Fibroblast of the aortic adventitia (primary cell): Measurements from ENCODE around the gene RHBDL1. TPM values are rescaled to one million over a fixed set of nuclear protein-coding genes. Genes with fewer than 3 reads are reported as not detected.

ENCODE experiments used
- DNase-seq: peaks from one replicate; pipeline ENCODE4 v3.0.0-alpha.2; 2010; ENCODE audit warnings: low read depth
- H3K4me3 ChIP-seq: 2 replicates; pipeline ENCODE4 v1.5.1; 2011; ENCODE audit warnings: low read depth, mild to moderate bottlenecking, control low read depth, low read length, moderate library complexity
- total RNA-seq: library from RNA; depleted of rRNA; stranded (reverse); fragments of >200 nt; gene quantifications from 2 replicates; pipeline ENCODE4 v1.2.3, GENCODE V29; 2012; ENCODE audit warnings: low replicate concordance
- TF ChIP-seq, protein P1 (sequence below): IDR thresholded peaks from 2 replicates; pipeline ENCODE4 v1.5.1; 2011; ENCODE audit warnings: mild to moderate bottlenecking, low read length, control low read depth, inconsistent platforms; ENCODE audit not compliant: insufficient read depth

Gene RHBDL1
- total RNA-seq, 1 donor: 3.2 TPM

DNA sequence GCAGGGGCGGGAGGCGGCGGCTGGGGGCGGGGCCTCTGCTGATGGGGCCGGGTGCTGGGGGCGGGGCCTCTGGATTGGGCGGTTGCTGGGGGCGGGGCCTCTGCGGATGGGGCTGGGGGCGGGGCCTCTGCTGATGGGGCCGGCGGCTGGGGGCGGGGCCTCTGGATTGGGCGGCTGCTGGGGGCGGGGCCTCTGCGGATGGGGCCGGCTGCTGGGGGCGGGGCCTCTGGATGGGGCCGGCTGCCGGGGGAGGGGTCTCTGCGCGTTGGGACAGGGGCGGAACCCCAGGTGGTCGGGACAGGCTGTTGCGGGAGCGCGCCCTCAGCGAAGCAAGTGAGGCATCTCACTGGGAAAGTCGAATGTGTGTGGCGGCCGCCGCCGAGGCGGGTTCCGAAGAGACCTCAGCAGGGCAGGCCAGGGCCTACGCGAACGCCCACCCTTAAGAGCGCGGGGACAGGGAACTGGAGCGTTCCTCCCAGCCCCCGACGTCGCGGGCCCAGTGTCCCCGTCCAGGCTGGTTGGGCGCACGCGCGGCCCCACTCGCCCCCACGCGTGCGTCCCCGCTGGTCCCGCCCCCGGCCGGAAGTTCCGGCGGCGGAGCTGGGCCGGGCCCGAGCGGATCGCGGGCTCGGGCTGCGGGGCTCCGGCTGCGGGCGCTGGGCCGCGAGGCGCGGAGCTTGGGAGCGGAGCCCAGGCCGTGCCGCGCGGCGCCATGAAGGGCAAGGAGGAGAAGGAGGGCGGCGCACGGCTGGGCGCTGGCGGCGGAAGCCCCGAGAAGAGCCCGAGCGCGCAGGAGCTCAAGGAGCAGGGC, 4.5 kb downstream of the RHBDL1 start, which contains the start of gene STUB1:
STUB1 (plus strand) TSS at position 597 of the 811 bp plus-strand sequence; CDS start at position 713, 116 bp downstream.
- TF ChIP-seq, protein P1, sequence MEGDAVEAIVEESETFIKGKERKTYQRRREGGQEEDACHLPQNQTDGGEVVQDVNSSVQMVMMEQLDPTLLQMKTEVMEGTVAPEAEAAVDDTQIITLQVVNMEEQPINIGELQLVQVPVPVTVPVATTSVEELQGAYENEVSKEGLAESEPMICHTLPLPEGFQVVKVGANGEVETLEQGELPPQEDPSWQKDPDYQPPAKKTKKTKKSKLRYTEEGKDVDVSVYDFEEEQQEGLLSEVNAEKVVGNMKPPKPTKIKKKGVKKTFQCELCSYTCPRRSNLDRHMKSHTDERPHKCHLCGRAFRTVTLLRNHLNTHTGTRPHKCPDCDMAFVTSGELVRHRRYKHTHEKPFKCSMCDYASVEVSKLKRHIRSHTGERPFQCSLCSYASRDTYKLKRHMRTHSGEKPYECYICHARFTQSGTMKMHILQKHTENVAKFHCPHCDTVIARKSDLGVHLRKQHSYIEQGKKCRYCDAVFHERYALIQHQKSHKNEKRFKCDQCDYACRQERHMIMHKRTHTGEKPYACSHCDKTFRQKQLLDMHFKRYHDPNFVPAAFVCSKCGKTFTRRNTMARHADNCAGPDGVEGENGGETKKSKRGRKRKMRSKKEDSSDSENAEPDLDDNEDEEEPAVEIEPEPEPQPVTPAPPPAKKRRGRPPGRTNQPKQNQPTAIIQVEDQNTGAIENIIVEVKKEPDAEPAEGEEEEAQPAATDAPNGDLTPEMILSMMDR: no peak
- DNase-seq: peak; percentile 80
- H3K4me3 ChIP-seq: peak within 1 kb of the TSS; percentile 82

DNA sequence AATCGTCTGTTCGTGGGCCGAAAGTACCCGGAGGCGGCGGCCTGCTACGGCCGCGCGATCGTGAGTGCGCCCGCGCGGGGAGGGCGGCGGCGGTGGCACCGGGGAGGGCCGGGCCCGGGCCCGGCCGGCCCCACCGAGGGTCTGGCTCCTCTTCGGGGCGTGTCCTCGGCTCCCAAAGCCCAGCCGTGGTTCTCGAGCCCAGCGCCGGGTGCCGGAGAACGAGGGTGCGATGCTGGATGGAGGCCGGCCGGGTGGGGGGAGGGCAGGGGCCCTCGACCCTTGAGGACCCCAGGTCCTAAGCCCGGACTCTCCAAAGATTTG, 5.1 kb downstream of the RHBDL1 start:
- TF ChIP-seq, protein P1: no peak
- peak overlapping the region; percentile 82 for H3K4me3 ChIP-seq
- no peak for DNase-seq

DNA sequence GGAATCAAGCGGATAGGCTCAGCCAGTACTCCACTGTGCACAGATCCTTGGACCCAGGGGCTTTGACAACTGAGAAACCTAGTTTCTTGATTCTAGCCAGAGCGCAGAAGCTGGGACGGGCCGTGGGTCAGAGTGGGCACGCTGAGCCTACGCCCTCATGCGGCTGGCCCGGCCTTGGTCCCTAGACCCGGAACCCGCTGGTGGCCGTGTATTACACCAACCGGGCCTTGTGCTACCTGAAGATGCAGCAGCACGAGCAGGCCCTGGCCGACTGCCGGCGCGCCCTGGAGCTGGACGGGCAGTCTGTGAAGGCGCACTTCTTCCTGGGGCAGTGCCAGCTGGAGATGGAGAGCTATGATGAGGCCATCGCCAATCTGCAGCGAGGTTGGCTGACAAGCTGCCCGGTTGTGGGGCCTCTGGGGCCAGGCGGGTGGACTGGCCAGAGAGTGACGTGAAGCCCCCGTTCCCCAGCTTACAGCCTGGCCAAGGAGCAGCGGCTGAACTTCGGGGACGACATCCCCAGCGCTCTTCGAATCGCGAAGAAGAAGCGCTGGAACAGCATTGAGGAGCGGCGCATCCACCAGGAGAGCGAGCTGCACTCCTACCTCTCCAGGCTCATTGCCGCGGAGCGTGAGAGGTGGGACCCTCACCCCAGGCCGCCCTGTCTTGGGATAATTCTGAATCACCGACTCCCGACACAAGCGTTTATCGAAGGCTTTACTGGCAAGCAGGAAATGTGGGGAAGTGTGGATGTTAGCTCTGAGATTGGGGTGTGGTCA, 5.7 kb downstream of the RHBDL1 start:
- DNase-seq: peak; percentile 63
- TF ChIP-seq, protein P1: no peak
- H3K4me3 ChIP-seq: peak overlapping the region; percentile 82

DNA sequence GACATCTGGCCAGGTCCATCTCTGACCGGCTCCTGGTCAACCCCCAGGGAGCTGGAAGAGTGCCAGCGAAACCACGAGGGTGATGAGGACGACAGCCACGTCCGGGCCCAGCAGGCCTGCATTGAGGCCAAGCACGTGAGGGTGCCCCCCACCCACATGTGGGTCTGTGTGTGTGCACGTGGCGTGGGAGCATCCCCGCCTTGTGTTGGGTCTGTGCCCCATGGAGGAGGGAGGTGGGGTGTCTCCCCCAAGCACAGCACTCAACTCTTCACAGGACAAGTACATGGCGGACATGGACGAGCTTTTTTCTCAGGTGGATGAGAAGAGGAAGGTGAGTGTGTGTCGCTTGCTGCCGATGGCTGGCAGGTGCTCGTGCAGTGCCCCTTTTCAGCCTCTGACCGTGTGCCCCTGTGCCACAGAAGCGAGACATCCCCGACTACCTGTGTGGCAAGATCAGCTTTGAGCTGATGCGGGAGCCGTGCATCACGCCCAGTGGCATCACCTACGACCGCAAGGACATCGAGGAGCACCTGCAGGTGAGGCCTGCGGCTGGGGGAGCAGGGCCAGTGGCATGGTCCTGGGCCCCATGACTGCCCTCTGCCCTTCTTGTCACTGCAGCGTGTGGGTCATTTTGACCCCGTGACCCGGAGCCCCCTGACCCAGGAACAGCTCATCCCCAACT, 6.4 kb downstream of the RHBDL1 start:
- TF ChIP-seq, protein P1: no peak
- H3K4me3 ChIP-seq: peak overlapping the region; percentile 82
- DNase-seq: no peak

DNA sequence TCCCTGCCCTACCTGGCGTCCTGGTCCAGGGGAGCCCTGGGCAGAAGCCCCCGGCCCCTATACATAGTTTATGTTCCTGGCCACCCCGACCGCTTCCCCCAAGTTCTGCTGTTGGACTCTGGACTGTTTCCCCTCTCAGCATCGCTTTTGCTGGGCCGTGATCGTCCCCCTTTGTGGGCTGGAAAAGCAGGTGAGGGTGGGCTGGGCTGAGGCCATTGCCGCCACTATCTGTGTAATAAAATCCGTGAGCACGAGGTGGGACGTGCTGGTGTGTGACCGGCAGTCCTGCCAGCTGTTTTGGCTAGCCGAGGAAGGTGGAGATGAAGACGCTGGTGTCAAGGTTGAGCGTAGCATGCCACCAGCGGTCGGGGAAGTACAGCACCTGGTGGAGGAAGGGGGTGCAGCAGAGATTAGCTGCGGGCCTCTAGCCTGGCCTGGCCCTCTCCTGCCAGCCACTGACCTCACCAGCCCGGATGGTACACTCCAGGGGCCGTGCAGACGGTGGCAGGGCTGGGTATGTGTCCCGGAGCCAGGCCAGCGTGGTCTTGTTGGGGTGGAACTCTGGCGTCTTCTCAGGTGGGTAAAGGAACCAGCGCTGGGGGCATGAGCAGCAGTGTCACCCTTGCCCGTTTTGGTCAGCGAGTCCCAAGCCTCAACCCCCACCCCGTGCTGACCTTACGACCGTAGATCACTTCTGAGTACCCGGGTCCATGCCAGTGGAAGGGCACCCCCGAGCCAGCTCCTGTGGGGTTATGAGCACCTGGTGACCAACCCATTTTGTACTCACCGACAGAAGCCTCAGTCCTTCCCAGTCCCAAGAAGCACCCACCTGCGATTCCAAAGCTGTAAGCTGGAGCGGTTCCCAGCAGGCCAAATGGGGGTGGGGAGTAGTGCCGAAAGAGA, 7.3 kb downstream of the RHBDL1 start:
- TF ChIP-seq, protein P1: no peak
- peak overlapping the region; percentile 73 for H3K4me3 ChIP-seq
- DNase-seq: no peak
